ENCODE data around the gene AK8.

Gene AK8

DNA sequence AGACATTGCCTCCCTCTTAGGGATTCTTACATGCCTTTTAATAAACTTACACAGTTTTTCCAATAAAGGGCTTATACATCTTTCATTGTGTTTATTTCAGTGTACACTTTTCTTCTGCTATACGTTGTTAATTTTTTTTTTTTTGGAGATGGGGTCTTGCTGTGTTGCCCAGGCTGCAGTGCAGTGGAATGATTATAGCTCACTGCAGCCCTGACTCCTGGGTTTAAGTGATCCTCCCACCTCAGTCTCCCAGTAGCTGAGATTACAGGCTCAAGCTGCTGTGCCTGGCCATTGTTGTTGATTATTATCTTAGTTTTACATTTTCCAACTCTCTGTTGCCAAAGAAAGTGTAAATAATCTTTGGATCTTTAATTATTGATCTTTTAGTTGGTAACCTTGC lies 118.0 kb downstream of the AK8 start:
- DNase-seq (ENCODE audit: extremely low read depth, low read depth): no peak
- H3K4me3 ChIP-seq (replicated peaks; ENCODE audit: low read depth, low read length): no peak overlapping the region
- TF ChIP-seq, protein P1, sequence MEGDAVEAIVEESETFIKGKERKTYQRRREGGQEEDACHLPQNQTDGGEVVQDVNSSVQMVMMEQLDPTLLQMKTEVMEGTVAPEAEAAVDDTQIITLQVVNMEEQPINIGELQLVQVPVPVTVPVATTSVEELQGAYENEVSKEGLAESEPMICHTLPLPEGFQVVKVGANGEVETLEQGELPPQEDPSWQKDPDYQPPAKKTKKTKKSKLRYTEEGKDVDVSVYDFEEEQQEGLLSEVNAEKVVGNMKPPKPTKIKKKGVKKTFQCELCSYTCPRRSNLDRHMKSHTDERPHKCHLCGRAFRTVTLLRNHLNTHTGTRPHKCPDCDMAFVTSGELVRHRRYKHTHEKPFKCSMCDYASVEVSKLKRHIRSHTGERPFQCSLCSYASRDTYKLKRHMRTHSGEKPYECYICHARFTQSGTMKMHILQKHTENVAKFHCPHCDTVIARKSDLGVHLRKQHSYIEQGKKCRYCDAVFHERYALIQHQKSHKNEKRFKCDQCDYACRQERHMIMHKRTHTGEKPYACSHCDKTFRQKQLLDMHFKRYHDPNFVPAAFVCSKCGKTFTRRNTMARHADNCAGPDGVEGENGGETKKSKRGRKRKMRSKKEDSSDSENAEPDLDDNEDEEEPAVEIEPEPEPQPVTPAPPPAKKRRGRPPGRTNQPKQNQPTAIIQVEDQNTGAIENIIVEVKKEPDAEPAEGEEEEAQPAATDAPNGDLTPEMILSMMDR (IDR thresholded peaks at IDR 0.05; ENCODE audit: low read depth, low read length, missing control alignments): no peak

DNA sequence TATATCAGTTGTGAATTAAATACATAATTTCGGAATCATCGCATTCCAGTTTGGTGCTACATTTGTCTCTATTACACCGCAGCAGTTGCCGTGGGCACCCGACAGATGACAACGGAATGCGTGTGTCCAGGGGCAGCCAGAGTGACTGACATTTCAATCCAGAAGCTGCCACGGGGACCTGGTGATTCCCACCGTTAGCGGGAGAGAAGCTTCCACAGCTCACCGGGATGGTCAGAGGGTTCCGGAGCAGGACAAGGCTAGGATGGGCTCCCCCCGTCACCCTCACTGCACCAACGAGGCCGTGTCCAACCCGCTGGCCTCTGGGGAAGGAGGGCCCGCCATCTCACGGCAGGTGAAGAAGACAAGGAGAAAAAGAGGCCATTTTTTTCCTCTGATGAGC lies 121.1 kb downstream of the AK8 start:
- no peak for DNase-seq (ENCODE audit: extremely low read depth, low read depth)
- no peak overlapping the region for H3K4me3 ChIP-seq (replicated peaks; ENCODE audit: low read depth, low read length)
- TF ChIP-seq, protein P1 (IDR thresholded peaks at IDR 0.05; ENCODE audit: low read depth, low read length, missing control alignments): no peak

DNA sequence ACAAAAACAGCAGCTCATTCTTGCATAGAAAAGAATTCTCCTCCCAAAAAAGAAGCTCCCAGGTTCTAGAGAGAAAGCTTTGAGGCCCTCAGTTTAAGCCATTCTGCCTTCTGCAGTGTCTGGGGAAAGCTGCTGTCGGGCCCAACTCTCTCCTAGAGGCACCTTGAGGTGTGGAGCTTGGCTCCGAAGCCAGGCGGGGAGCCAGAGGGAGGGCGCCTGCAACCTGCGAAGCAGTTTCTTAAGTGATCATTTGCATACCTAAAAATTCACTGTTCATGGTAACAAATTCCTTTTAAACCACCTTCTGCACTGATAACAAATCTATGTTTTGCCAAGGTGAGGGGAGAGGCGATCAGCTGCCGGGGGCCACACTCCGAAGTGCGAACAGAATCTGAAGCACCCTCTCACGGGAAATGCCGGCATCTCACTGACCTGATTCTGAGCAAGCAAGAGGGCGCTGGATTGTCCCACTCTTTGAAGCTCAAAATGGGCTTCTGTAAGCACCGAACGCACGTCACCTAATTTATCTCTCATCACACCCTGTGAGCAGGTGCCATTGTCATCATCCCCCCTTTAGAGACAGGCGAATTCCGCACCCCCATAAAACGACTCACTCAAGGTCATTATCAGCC lies 121.8 kb downstream of the AK8 start:
- no peak for DNase-seq (ENCODE audit: extremely low read depth, low read depth)
- no peak overlapping the region for H3K4me3 ChIP-seq (replicated peaks; ENCODE audit: low read depth, low read length)
- TF ChIP-seq, protein P1 (IDR thresholded peaks at IDR 0.05; ENCODE audit: low read depth, low read length, missing control alignments): no peak

DNA sequence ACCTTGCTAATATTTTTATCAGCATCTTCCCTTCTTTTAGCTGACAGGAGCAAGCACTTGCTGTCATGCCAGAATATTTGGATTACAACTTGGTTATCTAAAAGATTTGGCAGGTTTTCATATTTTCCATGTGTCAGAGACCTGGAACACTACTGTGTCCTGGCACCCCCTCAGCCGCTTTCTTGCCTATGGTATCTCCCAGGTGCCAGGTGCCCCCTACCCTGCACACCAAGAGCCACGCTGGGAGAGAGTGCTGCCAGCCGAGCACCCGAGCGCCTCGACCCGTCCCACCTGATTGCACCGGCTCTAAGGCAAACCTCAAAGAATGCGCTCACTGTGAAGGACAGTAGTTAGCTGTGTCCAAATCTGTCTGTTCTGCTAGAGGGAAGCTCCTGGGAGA lies 123.0 kb downstream of the AK8 start:
- TF ChIP-seq, protein P1 (IDR thresholded peaks at IDR 0.05; ENCODE audit: low read depth, low read length, missing control alignments): no peak
- no peak overlapping the region for H3K4me3 ChIP-seq (replicated peaks; ENCODE audit: low read depth, low read length)
- no peak for DNase-seq (ENCODE audit: extremely low read depth, low read depth)

DNA sequence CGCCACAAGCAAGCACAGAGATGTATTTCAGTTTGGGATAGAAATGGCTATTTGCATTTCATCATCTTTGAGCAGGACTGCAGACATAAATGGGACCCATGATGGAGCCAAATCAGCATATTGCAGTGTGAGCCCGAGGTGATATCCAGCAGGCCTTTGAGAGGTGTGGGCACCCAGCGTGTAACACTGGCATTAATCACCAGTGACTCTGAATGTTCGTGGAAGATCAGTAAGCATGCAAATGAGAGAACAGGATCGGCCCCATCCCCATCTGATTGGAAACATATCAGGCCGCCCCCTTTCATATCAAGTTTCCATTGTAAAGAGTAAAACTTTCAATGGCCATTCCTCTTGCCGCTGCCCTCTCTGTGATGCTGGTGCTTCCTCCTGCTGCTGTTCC lies 123.8 kb downstream of the AK8 start:
- no peak overlapping the region for H3K4me3 ChIP-seq (replicated peaks; ENCODE audit: low read depth, low read length)
- no peak for DNase-seq (ENCODE audit: extremely low read depth, low read depth)
- TF ChIP-seq, protein P1 (IDR thresholded peaks at IDR 0.05; ENCODE audit: low read depth, low read length, missing control alignments): no peak

DNA sequence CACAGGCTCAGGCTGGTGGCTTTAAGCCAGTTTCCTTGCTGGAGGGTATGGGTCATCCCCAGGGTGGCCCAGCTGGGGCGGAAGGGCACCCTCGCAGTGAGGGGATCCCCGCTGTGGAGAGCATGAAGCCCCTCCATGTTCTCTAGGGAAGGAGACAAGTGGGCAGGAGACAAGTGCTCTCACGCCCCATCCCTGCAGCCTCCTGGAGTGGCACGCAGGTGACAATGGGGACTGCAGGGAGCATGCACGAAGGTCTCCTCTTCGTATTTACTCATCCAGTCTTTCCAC lies 124.5 kb downstream of the AK8 start:
- no peak for DNase-seq (ENCODE audit: extremely low read depth, low read depth)
- TF ChIP-seq, protein P1 (IDR thresholded peaks at IDR 0.05; ENCODE audit: low read depth, low read length, missing control alignments): no peak
- no peak overlapping the region for H3K4me3 ChIP-seq (replicated peaks; ENCODE audit: low read depth, low read length)
